ENCODE results near the gene TBC1D9.

GRCh38 chr4:140600408-140600807, 155.8 kb downstream of the TBC1D9 start:
- TF ChIP-seq CTCF (IDR thresholded peaks at IDR 0.05) (no peak), POLR2A (IDR thresholded peaks at IDR 0.05) (no peak)
